Dermis microvascular lymphatic vessel endothelial cell (primary cell): ENCODE data around the gene TMEM123. TPM values are rescaled to one million over a fixed set of nuclear protein-coding genes. Genes with fewer than 3 reads are reported as not detected.
A peak's percentile ranks its signal among the peaks of the same experiment; 100 is the strongest.
"Not testable (repeated sequence)": the region's sequence is repeated elsewhere in the genome, so short reads cannot be mapped to it uniquely, and the experiment has no call there.

Source experiments
- DNase-seq, 2 donors: peaks; one replicate each; pipeline versions ENCODE4 v3.0.0 to v3.0.0-alpha.2; 2010; ENCODE audit warnings: low read depth in 2 of 2
- total RNA-seq: library from RNA; depleted of rRNA; stranded (reverse); fragments of >200 nt; gene quantifications from 2 replicates; pipeline ENCODE4 v1.2.1, GENCODE V29; 2014

Gene TMEM123
- total RNA-seq, 1 donor from 2014 or later, result 152 TPM

- no peak for DNase-seq
These were observed 55.6 kb downstream of the TMEM123 start for GRCh38 chr11:102396708-102397563.

GRCh38 chr11:102395720-102396393 is 56.7 kb downstream of the TMEM123 start:
- DNase-seq, result no peak

GRCh38 chr11:102393272-102393730 is 59.3 kb downstream of the TMEM123 start:
- no peak for DNase-seq

- no peak for DNase-seq
These were observed 60.9 kb downstream of the TMEM123 start for GRCh38 chr11:102391549-102392237.

GRCh38 chr11:102390667-102391465 is 61.7 kb downstream of the TMEM123 start:
- DNase-seq, result peak; percentile 63 to 76

- DNase-seq, result no peak
These were observed 63.3 kb downstream of the TMEM123 start for GRCh38 chr11:102389253-102389652.

- no peak for DNase-seq
These were observed 65.4 kb downstream of the TMEM123 start for GRCh38 chr11:102387043-102387781.

- DNase-seq, result no peak
These were observed 66.3 kb downstream of the TMEM123 start for GRCh38 chr11:102386136-102386734.

- DNase-seq, result no peak
These were observed 67.2 kb downstream of the TMEM123 start for GRCh38 chr11:102385085-102386007.

- no peak for DNase-seq
These were observed 68.0 kb downstream of the TMEM123 start for GRCh38 chr11:102384419-102385079.

GRCh38 chr11:102383839-102384238 is 68.7 kb downstream of the TMEM123 start:
- DNase-seq, result peak in 1 of 2 donors; percentile 54

- peak in 1 of 2 donors; percentile 81 for DNase-seq
These were observed 70.2 kb downstream of the TMEM123 start for GRCh38 chr11:102382384-102382783.

GRCh38 chr11:102378818-102379217 is 73.7 kb downstream of the TMEM123 start:
- no peak for DNase-seq

GRCh38 chr11:102377891-102378290 is 74.7 kb downstream of the TMEM123 start:
- DNase-seq, result no peak

- no peak for DNase-seq
These were observed 76.7 kb downstream of the TMEM123 start for GRCh38 chr11:102375720-102376399.

GRCh38 chr11:102374633-102375424 is 77.7 kb downstream of the TMEM123 start:
- not testable (repeated sequence) for DNase-seq

GRCh38 chr11:102368472-102368871 is 84.1 kb downstream of the TMEM123 start:
- no peak for DNase-seq
